ENCODE data around the gene YPEL2.
"Not testable (repeated sequence)": the region's sequence is repeated elsewhere in the genome, so short reads cannot be mapped to it uniquely, and the experiment has no call there.

Gene YPEL2

GRCh38 chr17:59373882-59374495, 42.5 kb downstream of the YPEL2 start:
- in situ Hi-C loops (cut with MboI; ENCODE audit: low sequenced_read_pairs) = no loop called here

- in situ Hi-C loops (cut with MboI; ENCODE audit: low sequenced_read_pairs) = no loop called here
These were observed 43.2 kb downstream of the YPEL2 start for GRCh38 chr17:59374612-59375011.

DNA sequence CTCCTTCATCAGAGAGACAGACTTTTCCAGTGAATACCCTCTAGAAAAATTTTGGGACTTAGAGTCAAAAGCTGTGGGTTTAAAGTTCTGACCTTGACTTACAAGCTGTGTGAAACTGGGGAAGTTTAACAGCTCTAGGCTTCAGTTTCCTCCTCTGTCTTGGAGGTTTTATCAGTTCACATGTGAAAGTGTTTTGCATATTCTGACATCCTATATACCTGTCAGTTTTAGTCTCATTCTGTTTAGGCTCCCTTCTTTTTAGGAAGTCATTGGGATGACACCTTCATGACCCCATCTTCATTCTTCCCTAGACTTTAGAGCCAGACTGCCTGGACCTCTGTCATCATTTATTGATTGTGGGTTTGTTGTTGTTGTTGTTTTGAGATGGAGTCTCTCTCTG, 44.4 kb downstream of the YPEL2 start:
- in situ Hi-C loops (cut with MboI; ENCODE audit: low sequenced_read_pairs) = no loop called here

- in situ Hi-C loops (cut with MboI; ENCODE audit: low sequenced_read_pairs) = no loop called here
These were observed 45.1 kb downstream of the YPEL2 start for GRCh38 chr17:59376506-59376905.

DNA sequence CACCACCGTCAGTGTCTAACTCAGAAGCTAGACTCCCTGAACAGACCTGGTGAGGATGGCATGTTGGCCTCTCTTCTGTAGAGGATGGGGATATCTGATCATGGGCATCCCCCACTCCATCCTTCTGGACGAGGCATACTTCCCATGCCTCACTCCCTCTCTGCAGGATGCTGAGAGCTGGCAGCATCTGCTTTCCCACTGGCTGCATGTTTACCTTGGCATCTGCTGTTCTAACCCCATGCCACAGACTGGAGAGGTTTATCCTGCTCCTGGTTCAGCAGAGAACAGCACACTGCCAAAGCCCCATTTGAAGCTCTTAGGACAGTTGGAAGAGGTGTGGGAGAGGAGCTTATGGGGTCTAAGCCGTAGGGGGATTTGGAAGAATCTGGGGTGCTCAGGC, 46.0 kb downstream of the YPEL2 start:
- in situ Hi-C loops (cut with MboI; ENCODE audit: low sequenced_read_pairs) = no loop called here

DNA sequence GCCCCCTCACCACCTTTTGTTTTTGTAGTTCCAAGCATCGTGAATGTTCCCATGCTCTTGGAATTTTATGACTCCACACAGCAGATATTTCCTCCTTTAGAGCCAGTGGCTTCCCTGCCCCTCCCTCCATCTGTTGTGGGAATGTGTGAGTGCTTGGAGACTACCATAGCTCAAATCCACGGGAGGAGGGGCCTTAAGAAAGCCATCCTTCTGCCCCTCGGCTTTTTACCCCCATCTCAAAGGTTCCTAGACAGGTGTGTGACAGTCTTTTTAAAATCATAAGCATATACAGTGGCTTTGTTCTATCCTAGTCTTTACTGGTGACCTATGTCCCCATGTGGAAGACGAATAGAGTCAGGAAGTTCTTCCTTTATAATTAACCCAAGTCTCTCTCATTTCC, 47.2 kb downstream of the YPEL2 start:
- in situ Hi-C loops (cut with MboI; ENCODE audit: low sequenced_read_pairs) = no loop called here

DNA sequence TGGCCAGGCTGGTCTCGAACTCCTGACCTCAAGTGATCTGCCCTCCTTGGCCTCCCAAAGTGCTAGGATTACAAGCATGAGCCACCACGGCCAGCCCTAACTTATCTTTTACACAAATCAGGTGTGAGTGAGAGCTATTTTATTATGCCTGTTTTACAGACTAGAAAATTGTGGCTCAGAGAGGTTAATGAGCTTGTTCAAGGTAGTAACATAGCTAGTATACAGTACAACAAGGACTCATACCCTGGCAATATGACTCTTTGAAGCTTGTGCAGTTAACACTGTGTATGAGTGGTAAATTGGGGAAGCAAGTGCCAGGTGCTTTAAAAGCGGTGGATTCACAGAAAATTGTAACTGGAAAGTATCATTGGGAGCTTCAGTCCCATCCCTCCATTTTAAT, 49.0 kb downstream of the YPEL2 start:
- in situ Hi-C loops (cut with MboI; ENCODE audit: low sequenced_read_pairs) = no loop called here

DNA sequence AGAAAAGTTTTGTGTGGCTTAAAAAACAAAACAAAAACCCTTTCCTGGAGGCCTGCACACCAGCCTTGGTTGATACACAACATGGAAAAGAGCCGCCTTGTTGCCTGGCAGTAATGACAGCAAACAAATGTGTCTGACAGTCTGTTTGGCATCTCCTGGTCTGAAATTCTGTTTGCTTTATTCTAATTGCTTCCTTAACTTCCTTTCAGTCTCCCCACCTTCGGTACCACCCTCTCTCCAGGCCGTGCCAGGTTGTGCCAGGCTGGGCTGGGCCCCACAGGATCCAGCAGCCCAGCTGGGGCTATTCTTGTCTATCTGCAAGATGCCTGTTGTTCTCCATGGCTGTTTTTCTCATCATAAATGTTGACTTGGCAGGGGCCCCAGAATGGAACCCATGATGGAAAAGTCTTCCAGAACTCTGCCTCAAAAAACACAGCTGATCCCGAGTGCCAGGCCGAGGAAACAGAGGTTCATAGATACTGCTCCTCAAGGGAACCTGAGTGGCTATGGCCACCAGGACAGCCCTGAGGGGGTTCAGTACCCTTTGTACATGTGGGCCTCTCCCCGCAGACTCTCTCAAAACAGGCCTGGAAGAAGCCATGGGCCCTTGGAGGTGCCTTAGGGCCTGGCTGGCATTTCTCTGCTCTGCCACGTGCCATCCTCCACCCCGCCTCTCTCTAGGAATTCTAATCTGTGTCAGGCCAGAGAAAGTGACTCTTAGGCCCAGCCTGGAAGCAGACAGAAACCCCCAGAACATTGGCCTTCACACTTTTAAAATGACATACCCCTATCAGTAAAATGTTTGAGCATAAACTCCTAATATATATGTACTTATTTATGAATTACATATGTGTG, 50.5 kb downstream of the YPEL2 start:
- in situ Hi-C loops (cut with MboI; ENCODE audit: low sequenced_read_pairs) = no loop called here

DNA sequence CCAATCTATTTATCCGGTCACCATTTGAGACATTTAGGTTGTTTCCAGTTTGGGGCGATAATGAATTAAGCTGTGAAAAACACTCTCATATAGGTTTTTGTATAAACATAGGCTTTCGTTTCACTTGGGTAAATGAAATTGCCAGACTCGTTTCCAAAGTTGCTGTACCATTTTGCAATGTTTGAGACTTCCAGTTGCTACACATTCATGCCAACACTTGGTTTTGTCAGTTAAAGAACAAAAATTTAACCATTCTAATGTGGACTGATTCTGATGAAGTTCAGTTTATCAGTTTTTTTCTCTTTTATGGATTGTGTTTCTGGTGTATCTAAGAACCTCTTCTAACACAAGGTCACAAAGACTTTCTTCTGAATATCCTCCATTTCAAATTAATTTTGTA, 52.4 kb downstream of the YPEL2 start:
- in situ Hi-C loops (cut with MboI; ENCODE audit: low sequenced_read_pairs) = no loop called here

- in situ Hi-C loops (cut with MboI; ENCODE audit: low sequenced_read_pairs) = no loop called here
These were observed 56.1 kb downstream of the YPEL2 start for GRCh38 chr17:59387351-59388068.

DNA sequence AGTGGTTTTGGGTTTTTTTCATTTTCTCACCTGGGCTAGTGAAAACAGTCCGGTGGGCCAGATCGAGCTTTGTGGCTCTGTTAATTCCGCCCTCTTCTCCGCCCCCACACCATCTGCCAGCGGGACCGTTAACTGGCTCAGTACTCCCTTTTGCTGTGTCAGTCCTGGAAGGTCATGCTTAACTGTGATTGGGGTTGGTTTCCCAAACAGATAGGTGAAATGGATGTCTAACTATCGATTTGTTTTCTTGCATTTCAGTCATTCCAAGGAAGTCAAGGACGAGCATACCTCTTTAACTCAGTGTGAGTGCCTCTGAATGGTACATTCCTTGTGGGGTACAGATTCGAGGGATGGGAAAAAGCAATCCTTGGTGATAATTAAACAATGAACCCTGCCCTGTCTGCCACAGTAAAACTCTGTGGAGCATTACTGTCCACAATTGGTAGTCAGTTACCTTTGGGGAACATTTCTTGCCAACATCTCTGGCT, 56.7 kb downstream of the YPEL2 start:
- in situ Hi-C loops (cut with MboI; ENCODE audit: low sequenced_read_pairs) = no loop called here

DNA sequence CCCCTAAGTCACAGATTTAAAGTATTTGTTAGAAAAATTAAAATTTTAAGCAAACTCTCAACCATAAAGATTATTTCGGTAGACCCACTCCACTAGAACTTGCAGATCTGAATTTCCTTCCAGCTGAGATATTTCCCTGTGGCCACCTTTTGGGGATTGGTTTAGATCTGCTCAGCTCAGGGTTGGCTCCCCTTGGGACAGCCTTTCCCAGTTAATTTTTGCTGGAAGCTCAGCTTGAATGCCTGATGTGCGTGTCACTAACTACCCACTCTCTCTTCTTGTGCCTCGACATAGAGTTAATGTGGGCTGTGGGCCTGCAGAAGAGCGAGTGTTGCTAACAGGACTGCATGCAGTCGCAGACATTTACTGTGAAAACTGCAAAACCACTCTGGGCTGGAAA, 57.6 kb downstream of the YPEL2 start:
- in situ Hi-C loops (cut with MboI; ENCODE audit: low sequenced_read_pairs) = no loop called here

- in situ Hi-C loops (cut with MboI; ENCODE audit: low sequenced_read_pairs) = no loop called here
These were observed 59.6 kb downstream of the YPEL2 start for GRCh38 chr17:59391021-59391420.

DNA sequence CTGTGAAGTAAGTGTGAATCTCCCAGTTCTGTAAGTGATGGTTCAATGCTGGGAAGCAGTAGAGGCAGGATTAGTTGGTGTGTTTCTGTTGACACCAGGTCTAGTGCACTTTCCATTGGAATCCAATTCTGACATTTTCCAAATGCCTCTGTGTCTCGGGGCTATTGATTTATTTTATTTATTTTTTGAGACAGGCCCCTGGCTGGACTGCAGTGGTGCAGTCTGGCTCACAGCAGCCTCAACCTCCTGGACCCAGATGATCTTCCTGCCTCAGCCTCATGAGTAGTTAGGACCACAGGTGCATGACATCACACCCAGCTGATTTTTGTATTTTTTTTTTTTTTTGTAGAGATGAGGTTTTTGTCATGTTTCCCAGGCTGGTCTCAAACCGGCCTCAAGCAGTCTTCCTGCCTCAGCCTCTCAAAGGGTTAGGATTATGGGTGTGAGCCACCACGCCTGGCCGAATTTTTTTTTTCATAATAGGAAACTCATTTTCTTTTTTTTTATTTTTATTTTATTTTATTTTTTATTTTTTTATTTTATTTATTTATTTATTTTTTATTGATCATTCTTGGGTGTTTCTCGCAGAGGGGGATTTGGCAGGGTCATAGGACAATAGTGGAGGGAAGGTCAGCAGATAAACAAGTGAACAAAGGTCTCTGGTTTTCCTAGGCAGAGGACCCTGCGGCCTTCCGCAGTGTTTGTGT, 61.7 kb downstream of the YPEL2 start:
- in situ Hi-C loops (cut with MboI; ENCODE audit: low sequenced_read_pairs) = no loop called here

GRCh38 chr17:59393742-59394410, 62.4 kb downstream of the YPEL2 start:
- in situ Hi-C loops (cut with MboI; ENCODE audit: low sequenced_read_pairs) = not testable (repeated sequence)

DNA sequence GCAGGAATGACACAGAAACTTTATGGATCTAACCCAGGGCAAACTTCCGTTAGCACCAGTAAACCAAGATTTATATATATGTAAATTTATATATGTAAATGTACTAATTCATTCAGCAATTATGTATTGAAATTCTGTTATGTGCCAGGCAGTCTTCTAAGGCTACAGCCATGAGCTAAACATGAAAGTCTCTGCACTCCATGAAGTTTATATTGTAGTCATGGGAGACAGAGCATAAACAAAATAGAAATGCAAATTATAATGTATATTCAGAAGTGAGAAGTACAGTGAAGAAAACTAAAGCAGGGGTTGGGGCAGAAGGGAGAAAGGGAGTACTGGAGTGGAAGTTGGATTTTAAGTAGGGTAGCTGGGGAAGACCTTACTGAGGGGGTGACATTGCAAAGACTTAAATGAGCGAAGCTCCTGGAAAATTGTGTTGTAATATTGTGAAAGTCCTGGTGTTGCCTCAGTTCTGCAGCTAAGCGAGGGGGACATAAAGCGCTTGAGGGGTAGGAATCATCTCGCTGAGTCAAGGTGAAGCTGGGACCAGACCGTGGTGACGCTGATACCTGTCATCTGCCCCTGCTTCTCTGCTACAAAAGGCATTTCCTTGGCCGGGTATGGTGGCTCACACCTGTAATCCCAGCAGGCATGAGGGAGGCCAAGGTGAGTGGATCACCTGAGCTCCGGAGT, 64.8 kb downstream of the YPEL2 start:
- in situ Hi-C loops (cut with MboI; ENCODE audit: low sequenced_read_pairs) = no loop called here

- in situ Hi-C loops (cut with MboI; ENCODE audit: low sequenced_read_pairs) = no loop called here
These were observed 66.0 kb downstream of the YPEL2 start for GRCh38 chr17:59397316-59398073.

DNA sequence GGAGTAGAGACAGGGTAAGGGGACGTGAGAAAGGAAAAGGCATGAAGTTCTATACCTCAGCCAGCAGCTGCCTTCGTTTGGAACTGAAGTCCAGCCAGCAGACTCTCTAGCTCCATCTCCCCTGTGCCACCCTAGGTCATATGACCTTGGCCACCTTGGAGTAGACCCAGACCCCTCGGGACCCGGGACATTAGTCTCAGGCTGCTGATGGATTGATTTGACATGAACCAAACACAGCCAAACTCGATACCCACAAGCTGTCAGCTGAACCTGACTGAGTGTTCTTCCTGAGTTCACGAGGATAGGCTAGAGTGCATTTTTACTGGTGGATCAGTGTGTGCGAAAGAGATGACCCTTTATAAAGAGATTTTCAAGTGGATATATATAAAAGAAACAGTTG, 68.5 kb downstream of the YPEL2 start:
- in situ Hi-C loops (cut with MboI; ENCODE audit: low sequenced_read_pairs) = no loop called here

DNA sequence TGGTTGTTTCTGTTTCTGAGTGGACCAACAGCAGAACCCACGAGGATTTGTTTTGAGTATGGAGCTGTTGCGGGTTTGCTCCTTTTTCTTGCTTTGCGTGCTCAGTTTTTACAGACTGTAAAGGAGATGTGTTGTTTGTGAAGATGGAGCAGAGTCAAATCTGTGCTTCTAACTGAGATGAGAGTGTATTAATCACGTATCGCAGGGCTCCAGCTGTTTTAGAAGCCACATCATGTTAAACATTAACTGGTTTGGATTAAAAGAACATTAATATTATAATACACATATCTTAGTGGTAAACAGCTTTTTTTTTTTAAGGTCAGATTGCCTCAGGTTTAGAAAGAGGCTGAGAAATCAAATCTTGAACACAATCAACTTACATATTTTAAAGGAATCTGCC, 69.4 kb downstream of the YPEL2 start:
- in situ Hi-C loops (cut with MboI; ENCODE audit: low sequenced_read_pairs) = no loop called here

Measured in HL-60/S4 treated with phorbol 12-myristate 13-acetate at 8.2 ng/mL for 4 days and 3 days (cell line).